Endometrial microvascular endothelial cells (primary cell): Measurements from ENCODE around the gene FIG4. TPM values are rescaled to one million over a fixed set of nuclear protein-coding genes. Genes with fewer than 3 reads are reported as not detected.
"Not testable (repeated sequence)": the region's sequence is repeated elsewhere in the genome, so short reads cannot be mapped to it uniquely, and the experiment has no call there.

ENCODE experiments used
- in situ Hi-C: cut with HindIII; loops from 2 replicates; pipeline ENCODE4 v1.10.0; 2017; ENCODE audit warnings: low sequenced_read_pairs, low pct_unique_long_range_greater_than_20kb; ENCODE audit errors: inconsistent ontology term
- total RNA-seq: library from RNA; depleted of rRNA; stranded (reverse); fragments of >200 nt; gene quantifications from one replicate; pipeline ENCODE4 v1.2.3, GENCODE V29; 2015; ENCODE audit errors: inconsistent ontology term

The FIG4 gene
- total RNA-seq, result 16.7 TPM

GRCh38 chr6:109690737-109691621 lies at the start of gene FIG4, which contains the start of gene AK9:
TSS of gene FIG4 (plus strand) at chr6:109691296. CDS start at chr6:109691436, 140 bp downstream.
TSS of gene AK9 (minus strand) at chr6:109691202. CDS start at chr6:109675745, 15,457 bp downstream.
- in situ Hi-C loops, result no loop called here

- in situ Hi-C loops, result no loop called here
Measured at GRCh38 chr6:109644131-109644530, 47.0 kb upstream of the FIG4 start.

GRCh38 chr6:109653264-109653663 lies 37.8 kb upstream of the FIG4 start:
- in situ Hi-C loops, result no loop called here

GRCh38 chr6:109655761-109656262 lies 35.3 kb upstream of the FIG4 start:
- in situ Hi-C loops, result no loop called here

GRCh38 chr6:109660526-109661320 lies 30.4 kb upstream of the FIG4 start:
- in situ Hi-C loops, result no loop called here

GRCh38 chr6:109662192-109662591 lies 28.9 kb upstream of the FIG4 start:
- in situ Hi-C loops, result no loop called here

GRCh38 chr6:109669811-109670210 lies 21.3 kb upstream of the FIG4 start:
- in situ Hi-C loops, result no loop called here

GRCh38 chr6:109671733-109672132 lies 19.4 kb upstream of the FIG4 start:
- in situ Hi-C loops, result no loop called here

- in situ Hi-C loops, result no loop called here
Measured at GRCh38 chr6:109672175-109672574, 18.9 kb upstream of the FIG4 start.

- in situ Hi-C loops, result no loop called here
Measured at GRCh38 chr6:109672839-109673238, 18.3 kb upstream of the FIG4 start.

GRCh38 chr6:109676724-109677123 lies 14.4 kb upstream of the FIG4 start:
- in situ Hi-C loops, result no loop called here

GRCh38 chr6:109678240-109678639 lies 12.9 kb upstream of the FIG4 start:
- in situ Hi-C loops, result no loop called here

GRCh38 chr6:109678661-109679505 lies 12.2 kb upstream of the FIG4 start:
- in situ Hi-C loops, result not testable (repeated sequence)

- in situ Hi-C loops, result no loop called here
Measured at GRCh38 chr6:109686566-109687265, 4.4 kb upstream of the FIG4 start.

GRCh38 chr6:109687271-109687761 lies 3.8 kb upstream of the FIG4 start:
- in situ Hi-C loops, result no loop called here

- in situ Hi-C loops, result no loop called here
Measured at GRCh38 chr6:109690373-109690736, 741 bp upstream of the FIG4 start.

GRCh38 chr6:109693111-109693510 lies 2.0 kb downstream of the FIG4 start:
- in situ Hi-C loops, result no loop called here

GRCh38 chr6:109695468-109695867 lies 4.4 kb downstream of the FIG4 start:
- in situ Hi-C loops, result no loop called here
